ENCODE results near the gene DPYD.
A peak's percentile ranks its signal among the peaks of the same experiment; 100 is the strongest.

The DPYD gene

DNA sequence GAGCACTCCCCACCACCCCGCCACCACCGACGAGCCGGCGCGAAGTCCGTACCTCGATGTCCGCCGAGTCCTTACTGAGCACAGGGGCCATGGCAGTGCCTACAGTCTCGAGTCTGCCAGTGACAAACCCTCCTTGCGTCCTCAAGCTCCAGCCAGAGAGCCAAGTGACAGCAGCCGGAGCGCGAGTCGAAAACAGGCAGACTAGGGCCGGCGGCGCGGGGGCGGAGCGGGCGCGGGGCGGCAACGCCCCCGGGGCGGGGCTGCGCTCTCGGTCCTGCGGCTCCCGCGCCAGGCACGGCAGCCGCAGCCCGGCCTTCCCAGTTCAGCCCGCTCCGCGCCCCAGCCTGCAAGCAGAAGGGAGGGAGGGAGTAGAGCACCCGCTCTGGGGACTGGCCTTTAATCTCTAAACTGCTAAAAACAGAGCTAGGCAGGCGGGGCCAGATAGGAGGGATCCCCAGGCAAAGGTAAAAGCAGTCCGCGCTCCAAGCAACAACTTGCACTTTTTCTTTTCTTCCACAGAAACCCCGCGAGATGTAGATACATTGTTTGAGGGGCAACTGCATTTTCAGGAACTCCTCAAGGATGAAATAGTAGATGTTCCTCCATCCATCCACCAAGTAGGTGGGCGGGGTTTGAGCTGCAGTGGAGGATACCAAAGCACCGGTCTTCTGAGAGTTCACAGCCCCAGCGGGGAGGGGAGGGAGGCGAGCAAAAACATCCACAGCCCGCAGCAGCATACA, at the start of gene DPYD:
Gene DPYD, minus strand, starts transcription at position 203 of the 740 bp plus-strand sequence. Its CDS starts 112 bp downstream, at position 91.
- peak; percentile 82 to 85 for DNase-seq

DNA sequence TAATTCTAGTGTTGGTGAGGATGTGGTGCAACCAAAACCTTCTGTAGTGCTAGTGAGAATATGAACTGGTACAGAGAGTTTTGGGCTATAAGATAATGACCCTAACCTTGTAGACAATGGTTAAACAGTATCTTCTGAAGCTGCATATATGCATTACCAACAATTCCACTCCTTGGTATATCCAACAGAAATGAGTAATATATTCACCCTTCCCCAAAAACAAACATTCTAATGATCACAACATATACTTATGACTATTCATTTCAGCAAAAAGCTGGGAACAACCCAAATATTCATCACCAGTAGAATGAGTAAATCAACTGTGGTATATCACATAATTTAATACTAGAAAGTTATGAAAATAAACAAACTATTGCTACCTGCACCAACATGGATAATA, 39.6 kb upstream of the DPYD start:
- no peak for DNase-seq

DNA sequence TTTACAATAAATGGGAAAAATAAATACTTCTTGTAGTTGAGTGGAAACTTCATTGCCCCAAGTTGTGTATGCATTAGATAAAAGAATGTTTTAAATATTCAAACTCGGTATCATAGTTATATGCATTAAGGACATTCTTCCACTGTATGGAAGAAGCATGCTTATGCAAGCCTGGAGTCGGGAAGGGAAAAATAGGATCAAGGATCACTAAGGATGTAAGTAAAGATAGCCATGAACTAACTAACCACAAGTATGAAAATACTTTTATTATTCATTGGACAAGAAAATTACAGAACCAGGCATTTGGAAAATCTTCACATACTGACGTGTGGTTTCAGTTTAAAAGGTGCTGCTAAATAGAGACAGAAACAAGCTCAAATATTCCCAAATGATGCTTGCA, 26.9 kb upstream of the DPYD start:
- no peak for DNase-seq

DNA sequence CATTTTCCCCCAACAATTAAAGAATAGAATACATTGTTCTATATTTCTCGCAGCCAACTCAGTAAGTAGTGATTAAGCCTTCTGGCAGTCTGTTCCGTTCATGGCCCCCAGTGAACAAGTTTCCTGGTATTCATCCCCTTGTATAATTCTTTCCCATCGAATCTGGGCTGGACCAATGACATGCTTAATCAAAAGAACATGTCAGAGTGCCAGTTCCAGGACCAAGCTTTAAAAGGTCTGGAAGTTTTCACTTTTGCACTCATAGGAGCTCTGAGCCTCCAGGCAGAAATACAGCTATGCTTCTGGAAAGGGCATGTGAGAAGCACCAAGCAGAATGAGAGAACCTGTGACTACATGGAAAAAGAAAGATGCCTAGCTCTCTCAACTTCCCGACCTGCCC, 22.5 kb upstream of the DPYD start:
- DNase-seq: no peak

DNA sequence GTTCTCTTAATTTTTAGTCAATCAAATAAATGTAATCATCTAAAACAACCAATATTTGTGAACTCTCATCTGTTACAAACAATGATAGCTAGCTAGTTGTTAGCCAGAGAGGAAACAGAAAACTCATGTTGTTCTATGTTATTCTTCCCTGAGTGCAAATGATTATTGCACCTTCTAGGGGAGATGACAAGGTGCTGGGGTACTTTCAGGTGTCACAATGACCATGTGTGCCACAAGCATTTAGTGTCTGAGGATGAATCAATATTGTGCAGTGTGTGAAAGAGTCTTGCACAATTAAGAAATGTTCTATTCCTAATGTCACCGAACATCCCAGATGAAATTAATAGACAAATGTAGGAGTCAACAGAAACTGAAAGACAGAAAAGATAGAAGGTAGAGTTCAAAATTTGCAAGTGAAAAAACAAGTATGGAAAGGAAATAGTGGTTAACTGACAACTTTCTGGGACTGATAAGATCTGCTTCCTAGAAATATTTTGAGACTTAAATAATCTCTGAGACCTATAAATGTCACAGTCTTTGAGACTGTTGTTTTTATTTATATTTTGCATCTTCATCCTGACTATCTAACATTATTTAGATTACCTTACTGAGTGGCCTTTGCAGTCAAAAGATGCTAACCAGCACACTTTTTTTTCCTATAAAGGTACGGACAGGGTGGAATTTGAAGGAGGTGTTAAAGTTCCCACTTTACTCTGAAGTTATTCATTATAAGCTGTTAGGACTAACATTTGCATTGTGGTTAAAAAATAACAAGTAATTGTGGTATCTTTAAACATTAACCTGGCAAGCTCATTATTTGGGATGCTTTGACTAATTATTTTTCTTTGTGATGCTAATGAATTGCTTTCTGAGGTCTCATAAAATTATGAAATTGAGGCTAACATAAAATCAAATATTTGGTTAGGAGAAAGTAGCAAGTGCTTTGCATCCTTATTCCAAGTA, 21.6 kb upstream of the DPYD start:
- DNase-seq: no peak

DNA sequence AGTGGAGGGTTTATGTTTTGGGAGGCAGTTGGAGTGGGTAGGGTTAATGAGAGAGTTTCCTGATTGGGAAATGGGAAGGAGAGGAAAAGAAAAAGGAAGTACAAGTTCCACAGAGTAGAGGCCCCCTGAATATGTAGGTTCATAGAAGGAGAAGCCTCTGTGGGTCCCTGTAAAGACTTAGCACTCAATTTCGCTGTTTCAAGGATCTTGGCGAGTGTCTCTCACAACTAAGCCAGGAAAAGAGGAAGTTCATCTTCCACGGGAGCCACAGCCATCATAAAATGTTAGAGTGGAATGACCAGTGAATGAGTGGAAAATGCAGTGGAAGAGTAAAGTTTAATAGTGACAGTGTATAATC, 17.4 kb upstream of the DPYD start:
- no peak for DNase-seq

DNA sequence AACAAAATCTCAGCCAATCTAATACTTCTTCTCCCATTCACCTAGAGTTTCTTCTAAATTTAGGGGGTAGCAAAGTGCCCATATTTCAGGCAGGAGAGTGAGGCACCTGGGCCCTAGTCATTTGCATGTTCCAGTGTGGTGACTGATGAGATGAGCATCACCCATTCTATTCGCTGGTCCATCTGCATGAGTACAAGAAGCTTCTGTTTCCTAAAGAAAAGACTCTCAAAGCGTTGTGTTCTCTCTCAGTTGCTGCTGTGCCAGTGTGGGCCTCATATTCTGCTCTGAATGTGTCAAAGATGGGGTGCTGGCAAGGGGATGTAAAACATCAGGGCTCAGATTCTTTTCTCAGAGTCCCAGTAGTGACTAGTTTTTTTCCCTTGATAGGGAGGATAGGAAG, 16.1 kb upstream of the DPYD start:
- no peak for DNase-seq

DNA sequence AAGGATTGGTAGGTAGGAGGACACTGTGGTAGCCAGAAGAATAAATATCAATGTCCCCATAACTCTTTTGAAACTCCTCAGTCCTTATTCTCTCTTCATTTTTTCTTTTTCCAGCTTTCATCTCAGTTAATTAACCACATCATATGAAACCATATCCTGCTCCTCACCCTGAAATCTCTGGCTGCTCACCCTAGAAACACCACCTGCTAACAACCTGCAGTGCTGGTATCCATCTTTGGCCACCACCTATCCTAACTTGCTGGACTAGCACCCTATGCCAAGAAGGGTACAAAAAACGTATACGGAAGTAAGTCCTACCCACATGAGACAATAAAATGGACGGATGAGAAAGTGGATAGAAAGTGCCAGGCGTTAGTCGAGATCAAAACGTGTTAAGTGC, 13.7 kb upstream of the DPYD start:
- no peak for DNase-seq

DNA sequence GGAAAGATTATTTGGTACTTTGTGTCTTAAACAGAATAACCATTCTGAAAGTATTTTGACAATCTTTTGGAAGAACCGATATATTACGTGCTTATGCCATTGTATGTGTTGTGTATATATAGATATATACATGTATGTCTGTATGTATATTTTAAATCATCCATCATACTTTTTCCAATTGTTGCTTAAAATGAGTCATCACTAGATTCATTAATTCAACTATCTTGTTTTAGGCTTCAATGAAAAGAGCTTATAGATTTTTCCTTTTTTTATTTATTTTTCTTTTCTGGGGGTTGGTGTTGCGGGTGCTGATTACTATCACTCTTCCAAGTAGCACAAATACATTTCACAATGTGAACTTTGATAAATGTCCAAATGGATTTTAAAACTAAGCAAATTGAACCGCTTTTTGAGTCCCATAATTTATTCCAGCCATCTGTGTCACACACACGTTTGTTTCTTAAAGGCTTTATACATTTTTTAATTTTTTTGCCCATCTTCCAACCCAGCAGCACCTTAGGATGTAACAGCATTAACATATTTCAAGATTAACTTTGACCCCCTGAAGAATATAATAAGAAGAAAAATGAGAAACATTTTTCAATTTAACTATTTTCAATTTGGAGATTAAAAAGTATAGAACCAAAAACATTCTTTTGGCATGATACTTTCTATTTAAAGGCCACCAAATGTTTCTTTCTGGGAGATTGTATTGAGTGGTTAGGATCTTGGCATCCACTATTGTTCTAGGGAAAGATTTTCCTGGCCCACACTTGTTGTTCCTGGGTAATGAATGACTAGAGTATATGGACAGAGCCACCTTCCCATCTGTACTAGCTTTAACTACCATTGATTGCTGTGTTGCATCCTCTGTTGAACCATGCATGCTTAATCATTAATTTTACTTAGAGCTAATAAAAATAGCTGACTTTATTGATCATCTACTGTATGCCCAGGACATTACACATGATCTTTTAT, 9.3 kb upstream of the DPYD start:
- DNase-seq: no peak

DNA sequence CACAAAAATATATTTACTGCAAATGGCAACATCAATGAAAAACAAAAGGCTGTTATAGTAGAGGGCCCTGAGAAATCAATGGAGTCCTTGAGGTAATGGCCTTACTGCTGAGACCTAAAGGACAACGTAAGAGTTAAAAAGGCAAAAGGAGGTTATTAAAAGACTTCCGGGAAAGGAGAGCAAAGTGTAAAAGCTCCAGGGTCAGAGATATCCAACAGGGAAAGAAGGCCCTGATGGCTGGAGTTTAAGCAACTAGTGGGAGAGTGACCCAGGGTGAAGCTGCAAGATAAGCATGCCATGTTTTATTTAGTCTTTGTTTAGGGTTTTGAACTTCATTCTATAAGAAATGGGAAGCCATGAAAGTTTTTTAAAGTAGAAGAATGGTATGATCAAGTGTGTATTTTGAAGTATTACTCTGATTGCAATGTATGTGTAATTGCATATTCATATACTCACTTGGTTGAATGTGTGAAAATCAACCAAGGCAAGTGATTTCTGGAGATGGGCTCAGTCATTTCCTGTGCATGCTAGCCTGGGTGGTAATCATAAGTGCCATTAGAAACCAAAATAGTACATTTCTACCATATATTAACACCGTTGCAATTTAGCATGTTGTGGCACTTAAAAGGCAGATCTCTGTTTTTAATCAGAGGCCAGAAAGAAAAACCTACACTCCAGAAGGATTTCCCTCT, 5.3 kb upstream of the DPYD start:
- no peak for DNase-seq

DNA sequence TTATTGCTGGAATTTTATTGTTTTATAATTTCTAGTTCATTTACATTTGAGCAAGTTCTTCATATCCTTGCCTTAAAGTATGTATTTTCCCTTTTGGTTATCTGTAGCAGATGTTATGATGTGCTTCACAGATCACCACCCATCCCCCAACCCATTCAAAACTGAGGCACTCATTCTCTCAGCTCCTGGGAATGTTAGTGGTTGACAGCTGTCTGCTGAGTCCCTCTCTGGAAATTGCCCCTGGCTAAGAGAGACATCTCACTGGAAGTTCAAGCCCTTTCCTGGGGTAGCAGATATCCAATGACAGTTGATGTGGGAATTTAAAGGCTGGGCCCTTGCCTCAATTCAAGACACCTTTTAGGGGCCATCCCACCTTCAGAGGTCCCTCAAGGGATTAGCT, 4.3 kb upstream of the DPYD start:
- no peak for DNase-seq

DNA sequence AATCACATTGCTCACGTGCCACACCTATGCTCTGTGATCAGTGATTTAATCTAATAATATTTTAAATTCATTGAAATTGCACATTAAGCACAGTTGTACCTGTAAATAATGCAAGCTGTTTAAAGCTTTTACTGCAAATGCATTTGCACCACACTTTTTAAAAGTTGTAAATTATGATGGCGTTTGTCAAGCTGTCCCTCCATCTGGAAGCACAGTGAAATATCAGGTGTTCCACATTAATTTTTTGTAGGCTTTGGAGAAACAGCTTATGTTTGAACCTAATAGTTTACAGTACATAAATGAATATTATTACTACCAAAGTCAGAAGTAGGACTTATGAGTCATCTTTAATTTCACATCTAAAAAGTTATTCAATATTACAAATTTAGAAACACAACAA, 3.0 kb upstream of the DPYD start:
- no peak for DNase-seq

DNA sequence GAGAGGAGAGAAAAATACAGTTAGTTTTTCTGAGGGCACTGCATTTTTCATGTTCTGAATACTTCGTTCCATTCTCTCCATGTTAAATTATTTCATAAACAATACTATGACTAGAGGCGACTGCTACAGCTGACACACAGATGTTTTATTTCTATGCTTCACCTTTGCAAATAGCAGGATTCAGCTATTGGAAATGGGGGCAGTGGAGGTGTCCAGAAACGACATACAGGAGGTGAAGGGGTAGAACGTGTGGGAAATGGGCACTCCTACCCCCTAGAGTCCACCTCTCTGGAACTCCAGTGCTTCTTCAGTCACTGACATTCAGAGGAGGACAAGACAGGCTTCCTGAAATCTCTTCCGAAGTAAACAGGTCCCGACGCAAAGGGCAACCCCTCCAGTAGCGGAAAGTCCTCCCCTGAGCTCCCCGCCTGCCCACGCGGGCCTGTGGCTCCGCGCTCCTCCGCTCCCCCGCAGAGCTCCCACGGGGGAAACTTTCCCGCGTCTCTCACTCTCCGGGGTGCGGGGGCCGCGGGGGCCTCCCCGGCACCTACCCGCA, 480 bp downstream of the DPYD start:
- no peak for DNase-seq

DNA sequence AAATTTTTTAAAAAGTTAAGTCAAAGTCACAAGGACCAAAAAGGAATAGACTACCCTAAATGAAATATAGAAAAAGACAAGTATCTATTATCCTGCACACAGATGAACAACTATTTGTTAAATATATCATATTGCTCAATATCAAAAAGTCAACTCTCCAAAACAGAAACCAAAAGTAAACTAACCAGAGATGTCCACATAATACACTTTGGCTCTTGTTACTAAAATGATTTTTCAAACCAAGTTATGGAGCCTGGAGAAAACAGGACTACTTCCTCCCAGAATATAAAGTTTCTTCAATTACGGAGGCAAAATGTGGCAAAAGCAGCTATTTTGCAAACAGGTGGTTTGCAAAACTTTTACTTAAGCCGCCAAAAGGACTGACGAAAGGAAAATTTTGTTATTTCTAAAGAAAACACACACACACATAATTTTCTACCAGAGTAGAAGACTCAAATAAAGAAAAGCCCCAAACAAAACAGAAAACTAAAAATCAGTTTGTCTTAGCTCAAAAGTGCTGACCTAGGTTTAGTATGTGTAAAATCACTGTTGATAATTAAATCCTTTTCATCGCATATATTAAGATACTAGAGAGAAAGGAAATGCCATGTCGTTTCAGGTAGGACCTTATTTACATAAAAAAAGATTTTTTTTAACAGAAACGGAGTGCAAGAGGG, 1.1 kb downstream of the DPYD start:
- no peak for DNase-seq

DNA sequence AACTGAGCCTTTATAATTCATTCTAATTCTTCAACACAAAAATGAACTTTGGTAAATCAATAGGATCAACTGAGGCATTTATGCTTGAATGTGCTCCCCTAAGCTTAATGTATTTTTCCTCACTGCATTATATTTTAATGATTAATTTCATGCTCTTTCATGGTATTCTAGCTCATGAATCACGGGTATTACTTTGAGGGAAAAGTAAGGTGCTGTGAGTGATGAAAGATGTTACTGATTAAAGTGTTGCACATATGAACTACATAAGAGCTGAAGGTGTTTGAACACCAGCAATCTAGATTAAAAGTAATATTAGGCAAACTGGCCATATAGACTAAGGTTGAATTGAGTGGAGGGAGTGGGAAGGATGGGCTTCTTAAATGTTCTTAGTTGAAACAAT, 1.9 kb downstream of the DPYD start:
- DNase-seq: no peak

DNA sequence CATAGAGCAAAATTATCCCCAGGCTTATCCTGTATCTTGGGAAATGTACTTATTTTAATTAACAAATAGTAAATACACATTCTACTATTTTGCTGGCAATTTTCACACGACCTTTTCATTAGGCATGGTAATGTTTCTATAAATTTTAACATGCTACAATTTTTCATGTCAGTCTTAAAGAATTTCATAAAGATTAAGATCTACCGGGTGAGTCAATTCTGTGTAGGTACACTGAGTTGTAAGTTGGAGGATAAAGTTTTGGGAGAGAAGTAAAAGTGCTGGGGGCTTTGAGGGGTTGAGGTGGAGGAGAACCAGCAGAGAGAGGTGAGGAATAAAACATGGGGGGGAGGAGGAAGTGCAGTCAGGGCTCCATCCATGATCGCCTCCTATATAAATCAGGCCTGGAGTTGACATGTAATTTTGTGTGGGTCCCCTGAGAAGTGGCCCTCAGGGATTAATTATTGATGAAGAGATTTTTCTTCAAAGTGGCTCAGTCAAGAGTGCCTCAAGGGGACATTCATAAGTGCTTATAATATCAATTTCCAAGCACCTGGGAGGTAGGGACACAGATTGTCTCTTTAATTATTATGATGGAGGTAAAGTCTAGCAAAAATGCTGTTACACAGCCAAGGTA, 7.2 kb downstream of the DPYD start:
- DNase-seq: no peak

DNA sequence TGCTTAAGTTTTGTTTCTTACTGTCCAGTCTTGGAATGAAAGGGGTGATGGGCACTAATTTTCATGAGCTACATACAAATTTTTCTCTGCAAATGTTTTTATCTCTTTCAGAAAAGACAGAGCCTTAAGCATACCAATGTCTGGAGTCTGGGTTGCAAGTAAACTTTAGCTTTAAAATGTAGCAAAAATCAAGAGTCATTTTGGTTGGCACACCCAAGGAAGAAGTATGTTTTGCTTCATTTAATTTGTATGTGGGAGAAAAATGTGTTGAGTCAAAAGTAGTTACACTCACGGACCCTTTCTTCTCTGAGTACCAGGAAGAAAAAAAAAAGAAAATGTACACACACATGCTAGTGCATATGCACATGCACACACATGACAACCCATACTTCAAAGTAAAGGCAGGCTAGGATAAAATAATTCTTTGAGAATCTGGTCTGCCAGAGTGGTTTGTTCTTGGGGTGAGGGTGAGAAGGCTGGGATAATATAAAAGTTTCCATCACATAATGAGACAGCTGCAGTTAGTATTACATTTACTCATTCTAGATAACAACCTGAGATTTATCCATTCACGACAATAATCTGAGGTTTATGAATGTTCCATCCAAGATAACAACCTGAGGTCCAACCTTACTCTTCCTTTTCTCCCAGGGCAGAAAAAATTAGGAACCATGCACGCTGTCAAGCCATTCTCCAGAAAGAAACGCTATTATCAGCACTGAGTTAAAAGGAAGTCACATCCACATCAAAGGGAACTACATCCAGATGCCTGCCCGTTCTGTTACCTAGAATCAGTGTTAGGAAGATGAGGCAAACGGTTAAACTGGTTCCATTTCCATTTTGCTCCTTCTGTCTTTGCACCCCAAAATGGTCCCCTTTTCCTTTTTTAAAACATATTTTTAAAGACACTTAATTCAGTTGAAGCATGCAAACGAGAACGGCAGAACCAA, 9.3 kb downstream of the DPYD start:
- DNase-seq: no peak

DNA sequence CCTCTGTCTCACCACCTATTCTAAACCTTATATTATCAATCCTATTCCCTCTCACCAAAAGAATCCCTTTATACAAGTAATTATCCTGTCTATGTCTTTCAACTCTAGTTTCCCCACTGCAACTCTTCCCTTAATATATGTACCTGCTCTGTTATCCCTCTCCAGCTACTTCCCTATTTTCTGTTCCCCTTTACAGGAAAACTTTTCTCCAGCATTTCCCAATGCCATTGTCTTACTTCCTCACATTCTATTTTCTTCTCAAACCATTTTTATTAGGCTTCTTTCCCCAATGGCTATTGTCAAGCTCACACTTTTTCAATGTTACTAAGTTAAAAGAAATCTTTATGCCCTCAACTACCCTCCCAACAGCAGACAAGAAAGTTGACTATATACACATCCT, 11.6 kb downstream of the DPYD start:
- DNase-seq: no peak

DNA sequence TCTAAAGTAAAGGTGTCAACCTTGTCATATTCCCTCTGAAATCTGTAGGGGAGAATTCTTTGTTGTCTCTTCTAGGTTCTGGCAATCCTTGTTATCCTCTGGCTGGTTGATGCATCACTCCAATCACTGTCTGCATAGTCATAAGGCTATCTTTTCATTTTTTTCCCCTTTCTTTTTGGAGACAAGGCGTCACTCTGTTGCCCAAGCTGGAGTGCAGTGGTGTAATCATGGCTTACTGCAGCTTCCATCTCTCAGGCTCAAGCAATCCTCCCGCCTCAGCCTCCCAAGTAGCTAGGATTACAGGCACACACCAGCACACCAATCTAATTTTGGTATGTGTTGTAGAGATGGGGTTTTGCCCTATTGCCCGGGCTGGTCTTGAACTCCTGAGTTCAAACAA, 12.9 kb downstream of the DPYD start:
- no peak for DNase-seq
